22Rv1 (cell line): ENCODE results near the gene MRPL24.
"Not testable (repeated sequence)": the region's sequence is repeated elsewhere in the genome, so short reads cannot be mapped to it uniquely, and the experiment has no call there.

Experiments
- H3K27ac ChIP-seq: fragments of 450-650 bp; 2 replicates; pipeline ENCODE4 v1.5.1; 2017
- CTCF ChIP-seq: fragments of 450-650 bp; IDR thresholded peaks from 2 replicates; pipeline ENCODE4 v1.5.1; 2017; ENCODE audit warnings: mild to moderate bottlenecking
- ZFX ChIP-seq: fragments of 450-650 bp; IDR thresholded peaks from 2 replicates; pipeline ENCODE4 v1.6.1; 2017; ENCODE audit warnings: antibody characterized with exemption, borderline replicate concordance

Gene MRPL24

GRCh38 chr1:156767879-156768604 lies 27.2 kb upstream of the MRPL24 start:
- H3K27ac ChIP-seq = peak overlapping the region; percentile 88
- TF ChIP-seq CTCF (no peak), ZFX (no peak)

- peak within 1 kb of the TSS; percentile 88 for H3K27ac ChIP-seq
- no peak for TF ChIP-seq CTCF
- TF ChIP-seq ZFX = peak; percentile 97
Observed at GRCh38 chr1:156767101-156767878, 26.4 kb upstream of the MRPL24 start, which contains the start of gene PRCC. TSS of gene PRCC (plus strand) at chr1:156767535. CDS start at chr1:156767772, 237 bp downstream.

- peak overlapping the region; percentile 88 for H3K27ac ChIP-seq
- TF ChIP-seq ZFX = no peak
Observed at GRCh38 chr1:156766298-156767100, 25.6 kb upstream of the MRPL24 start.

- no peak for TF ChIP-seq ZFX
- no peak for TF ChIP-seq CTCF
- peak overlapping the region; percentile 88 for H3K27ac ChIP-seq
Observed at GRCh38 chr1:156765666-156766065, 24.8 kb upstream of the MRPL24 start.

- H3K27ac ChIP-seq = not testable (repeated sequence)
Observed at GRCh38 chr1:156765136-156765535, 24.2 kb upstream of the MRPL24 start.

- TF ChIP-seq CTCF (no peak), ZFX (no peak)
- no peak overlapping the region for H3K27ac ChIP-seq
Observed at GRCh38 chr1:156760796-156761104, 19.9 kb upstream of the MRPL24 start.

GRCh38 chr1:156760092-156760795 lies 19.4 kb upstream of the MRPL24 start:
- no peak overlapping the region; the same call in 1 of the 2 replicates for H3K27ac ChIP-seq
- no peak for TF ChIP-seq ZFX
- TF ChIP-seq CTCF = no peak

- not testable (repeated sequence) for H3K27ac ChIP-seq
Observed at GRCh38 chr1:156757572-156758253, 16.8 kb upstream of the MRPL24 start.
